ENCODE data around the gene TAF5L. TPM values are rescaled to one million over a fixed set of nuclear protein-coding genes. Genes with fewer than 3 reads are reported as not detected.
A peak's percentile ranks its signal among the peaks of the same experiment; 100 is the strongest.

TAF5L gene
- polyA plus RNA-seq (ENCODE audit: insufficient read length in 4 of 4): 10 to 100 TPM; 17.3 to 21.2 (median 19.5) TPM

DNA sequence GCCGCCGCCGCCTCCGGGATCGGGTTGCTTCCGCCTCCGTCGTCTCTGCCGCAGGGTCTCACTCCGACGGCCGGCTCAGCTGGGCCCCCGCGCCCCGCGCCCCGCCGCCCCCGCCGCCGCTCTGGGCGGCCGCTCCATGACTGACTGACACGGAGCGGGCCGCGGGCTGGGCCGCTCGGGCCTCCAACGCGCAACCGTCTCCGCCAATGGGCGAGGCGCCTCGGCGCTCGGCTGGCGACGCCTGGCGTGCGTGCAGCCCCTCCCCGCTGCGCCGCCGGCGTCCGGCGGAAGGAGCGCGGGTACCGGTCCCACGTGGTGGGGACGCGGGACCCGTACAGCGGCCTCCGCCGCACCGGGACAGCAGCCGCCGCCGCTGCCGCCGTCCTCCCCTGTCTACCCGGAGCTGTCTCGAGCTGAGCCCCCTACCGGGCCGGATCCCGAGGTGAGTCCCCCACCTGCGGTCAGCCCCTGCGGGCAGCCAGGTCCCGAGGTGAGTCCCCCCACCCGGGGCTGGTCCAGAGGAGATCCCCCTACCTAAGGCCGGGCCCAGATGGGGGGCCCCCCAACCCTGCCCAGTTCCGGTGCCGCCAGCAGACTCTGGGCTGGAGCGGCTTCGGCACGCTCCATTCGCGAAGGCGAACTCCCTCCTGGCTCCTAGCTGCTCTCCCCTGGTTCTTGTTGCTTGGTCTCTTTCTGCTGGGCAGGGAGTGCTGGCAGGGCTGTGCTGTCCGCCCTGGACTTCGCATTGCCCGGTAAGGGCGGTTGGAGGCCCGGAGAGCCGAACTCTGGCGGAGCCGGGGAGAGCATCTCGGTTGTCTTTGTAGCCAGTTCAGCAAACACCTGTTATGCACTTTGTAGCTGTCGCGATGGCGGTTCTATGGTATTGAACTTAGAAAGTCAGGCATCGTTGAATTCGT lies at the start of gene TAF5L, which contains the start of gene URB2:
TSS of gene TAF5L (minus strand) at position 208 of the 917 bp plus-strand sequence. CDS start 11,640 bp downstream, outside the sequence.
TSS of gene URB2 (plus strand) at position 333 of the 917 bp plus-strand sequence. CDS start 1,387 bp downstream, outside the sequence.
- DNase-seq (ENCODE audit: low read depth in 4 of 4, low spot score in 3 of 4): peak; percentile 73 to 86 (median 84)

DNA sequence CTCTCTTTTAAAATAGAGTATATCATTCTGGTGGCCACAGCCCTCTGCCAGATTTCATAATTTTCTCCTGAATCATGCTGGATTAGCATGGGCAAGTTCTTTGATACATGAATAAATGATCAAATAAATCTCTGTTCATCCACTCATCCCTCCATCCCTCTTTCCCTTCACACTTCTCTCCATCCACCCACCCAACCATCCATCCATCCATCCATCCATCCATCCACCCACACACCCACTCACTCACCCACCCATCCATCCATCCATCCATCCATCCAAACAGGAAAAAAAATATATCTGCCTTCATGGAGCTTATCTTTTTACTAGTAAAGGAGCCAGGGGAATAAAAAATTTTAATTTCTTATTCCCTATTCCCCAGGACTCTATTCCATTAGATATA lies 49.5 kb upstream of the TAF5L start:
- DNase-seq (ENCODE audit: low read depth in 4 of 4, low spot score in 3 of 4): no peak

DNA sequence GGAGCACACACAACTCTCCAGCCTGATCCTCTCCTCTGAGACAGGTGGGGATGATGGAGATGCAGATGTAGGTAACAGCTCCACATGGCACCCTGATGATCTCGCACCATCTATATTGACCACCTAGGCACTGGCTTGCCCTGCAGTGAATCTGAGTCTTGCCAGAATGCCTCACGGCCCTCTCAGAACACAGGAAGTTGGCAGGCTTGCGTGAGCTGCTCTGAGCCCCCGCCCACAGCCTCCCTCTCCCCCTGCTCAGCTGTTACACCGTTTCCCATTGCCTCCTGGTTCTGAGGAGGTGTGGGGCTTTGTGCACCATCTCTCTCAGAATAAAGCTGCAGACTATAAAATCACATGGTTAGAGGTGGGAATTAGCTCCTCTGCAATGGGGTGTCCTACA lies 48.1 kb upstream of the TAF5L start:
- DNase-seq (ENCODE audit: low read depth in 4 of 4, low spot score in 3 of 4): no peak

- no peak for DNase-seq (ENCODE audit: low read depth in 4 of 4, low spot score in 3 of 4)
These were observed 46.3 kb upstream of the TAF5L start for GRCh38 chr1:229672246-229672645.

- DNase-seq (ENCODE audit: low read depth in 4 of 4, low spot score in 3 of 4): no peak
These were observed 45.4 kb upstream of the TAF5L start for GRCh38 chr1:229671310-229671709.

DNA sequence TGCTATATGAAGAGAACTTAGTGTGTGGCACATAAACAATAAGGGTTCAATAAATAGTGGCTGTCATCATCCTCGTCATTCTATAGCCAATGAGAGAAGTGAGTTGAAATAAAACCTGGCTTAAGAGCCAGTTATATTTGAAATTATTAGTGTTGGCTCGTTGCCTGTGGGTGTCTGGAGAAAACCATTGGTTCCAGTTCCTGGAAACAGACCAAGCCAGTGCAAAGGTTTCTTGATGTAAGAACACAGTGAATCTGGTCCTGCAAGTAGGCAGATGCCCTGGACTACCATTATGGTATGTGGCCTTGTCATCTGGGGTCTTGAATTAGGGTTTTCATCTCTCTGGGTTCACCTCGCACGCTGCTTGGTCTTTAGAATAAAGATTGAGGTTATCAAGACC lies 43.4 kb upstream of the TAF5L start:
- DNase-seq (ENCODE audit: low read depth in 4 of 4, low spot score in 3 of 4): no peak

DNA sequence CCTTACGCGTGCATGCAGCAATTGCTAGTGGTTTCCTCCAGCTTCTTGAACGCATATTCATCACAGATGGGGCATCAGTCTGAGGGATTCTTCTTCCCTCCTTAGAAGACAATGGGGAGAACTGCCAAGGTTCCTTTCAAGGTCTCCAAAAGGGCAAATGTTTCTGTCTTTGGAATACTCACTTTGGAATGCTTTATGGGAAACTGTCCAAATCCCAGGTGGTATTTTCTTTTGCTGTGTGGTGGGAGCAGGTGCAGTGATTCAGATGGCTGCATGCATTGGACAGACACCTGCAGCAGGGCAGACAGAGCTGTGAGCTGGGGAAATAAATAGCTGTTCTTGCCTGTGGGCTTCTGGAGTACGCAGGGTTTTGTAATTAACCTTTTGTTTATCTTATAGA lies 40.7 kb upstream of the TAF5L start:
- no peak for DNase-seq (ENCODE audit: low read depth in 4 of 4, low spot score in 3 of 4)

GRCh38 chr1:229665912-229666558 lies 40.1 kb upstream of the TAF5L start:
- no peak for DNase-seq (ENCODE audit: low read depth in 4 of 4, low spot score in 3 of 4)

GRCh38 chr1:229664133-229664689 lies 38.3 kb upstream of the TAF5L start:
- DNase-seq (ENCODE audit: low read depth in 4 of 4, low spot score in 3 of 4): no peak

DNA sequence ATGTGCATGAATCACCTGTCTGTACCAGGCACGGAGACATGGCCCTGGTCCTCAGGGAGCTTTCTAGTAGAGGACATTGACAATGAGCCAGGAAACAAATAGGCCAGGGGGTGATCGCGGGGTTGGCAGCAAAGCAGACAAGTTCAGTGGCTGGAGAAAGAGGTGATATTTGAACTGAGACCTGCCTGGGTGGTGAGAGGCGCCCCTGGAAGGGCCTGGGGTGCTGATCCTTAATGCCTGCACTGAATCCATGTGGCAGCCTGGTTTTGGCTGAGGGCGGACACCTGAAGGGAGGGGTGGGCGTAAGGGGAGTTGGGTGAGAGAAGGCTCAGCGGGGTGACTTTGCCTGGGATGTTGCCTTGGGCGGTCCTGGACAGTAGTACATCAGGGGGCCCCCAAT lies 36.0 kb upstream of the TAF5L start:
- DNase-seq (ENCODE audit: low read depth in 4 of 4, low spot score in 3 of 4): no peak

DNA sequence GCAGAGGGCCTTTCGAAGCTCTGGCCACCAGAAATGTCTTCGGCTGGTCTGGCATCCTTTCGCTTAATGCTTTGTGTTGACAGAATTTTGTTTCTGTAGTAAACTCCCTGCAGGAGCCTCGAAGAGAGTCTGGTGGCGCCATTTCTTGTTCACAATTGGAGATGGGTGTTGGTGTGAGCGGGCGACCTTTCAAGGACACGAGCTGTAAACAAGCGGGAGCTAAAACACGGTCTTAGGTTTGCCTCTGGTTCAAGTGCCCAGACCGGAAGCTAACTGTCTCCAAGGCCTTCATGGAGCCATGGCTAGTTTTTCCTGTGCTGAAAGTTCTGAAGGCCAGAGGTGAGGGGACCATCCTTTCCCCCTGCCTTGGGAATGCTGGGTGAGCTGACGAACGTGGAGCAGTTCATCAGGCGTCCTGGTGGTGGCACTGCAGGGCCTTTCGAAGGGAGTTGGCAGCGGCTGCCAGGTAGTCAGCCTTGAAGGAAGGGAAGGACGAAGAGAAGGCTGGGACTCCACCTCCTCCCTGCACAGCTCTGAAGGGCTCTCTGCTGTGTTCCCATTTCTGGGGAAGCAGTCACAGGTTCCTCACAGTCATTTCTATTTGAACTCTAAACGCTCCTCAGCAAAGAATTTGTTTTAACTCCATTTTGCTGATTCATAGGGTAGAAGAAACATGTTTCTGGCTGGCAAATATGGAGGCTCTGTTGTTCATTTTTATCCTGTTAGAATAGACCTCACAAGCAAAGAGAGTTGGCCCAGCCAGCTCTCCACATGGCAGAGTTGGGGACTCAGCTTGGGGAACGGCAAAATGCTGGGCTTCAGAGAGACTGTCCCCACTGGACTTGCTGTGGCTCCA lies 35.3 kb upstream of the TAF5L start:
- peak; percentile 35 to 54 (median 44) for DNase-seq (ENCODE audit: low read depth in 4 of 4, low spot score in 3 of 4)

DNA sequence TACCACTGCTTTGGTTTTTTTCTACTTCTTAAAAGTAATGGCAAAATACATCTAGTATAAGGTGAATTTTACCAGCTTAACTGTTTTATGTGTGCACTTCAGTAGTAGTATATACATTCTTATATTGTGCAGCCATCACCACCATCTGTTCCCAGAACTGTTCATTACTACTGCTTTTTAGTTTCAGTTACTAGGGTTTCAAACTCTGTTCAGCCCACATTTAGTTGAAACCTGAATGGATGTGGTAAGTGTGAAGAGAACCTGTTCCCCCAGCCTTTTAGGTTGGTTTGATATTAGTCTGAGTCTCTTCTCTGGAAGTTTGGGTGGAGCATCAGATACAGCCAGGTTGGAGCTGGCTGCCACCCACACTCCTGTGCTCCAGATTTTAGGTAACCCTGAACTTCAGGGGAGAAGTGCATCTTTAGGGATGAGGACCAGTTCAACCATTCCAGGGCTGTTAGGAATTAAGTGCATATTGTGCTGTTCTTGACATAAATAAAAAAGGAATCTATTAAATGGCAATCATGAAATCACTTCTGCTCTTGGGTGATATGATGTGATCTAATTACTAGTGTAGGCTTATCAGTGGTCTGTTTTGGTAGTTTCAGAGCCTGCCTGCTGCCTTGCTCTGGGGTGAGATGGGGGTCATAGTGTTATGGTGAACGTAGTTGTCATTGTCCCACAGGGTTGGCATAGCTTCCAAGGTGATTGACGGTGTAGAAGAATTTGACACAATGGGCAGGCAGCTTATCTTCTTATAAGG lies 32.3 kb upstream of the TAF5L start:
- no peak for DNase-seq (ENCODE audit: low read depth in 4 of 4, low spot score in 3 of 4)

DNA sequence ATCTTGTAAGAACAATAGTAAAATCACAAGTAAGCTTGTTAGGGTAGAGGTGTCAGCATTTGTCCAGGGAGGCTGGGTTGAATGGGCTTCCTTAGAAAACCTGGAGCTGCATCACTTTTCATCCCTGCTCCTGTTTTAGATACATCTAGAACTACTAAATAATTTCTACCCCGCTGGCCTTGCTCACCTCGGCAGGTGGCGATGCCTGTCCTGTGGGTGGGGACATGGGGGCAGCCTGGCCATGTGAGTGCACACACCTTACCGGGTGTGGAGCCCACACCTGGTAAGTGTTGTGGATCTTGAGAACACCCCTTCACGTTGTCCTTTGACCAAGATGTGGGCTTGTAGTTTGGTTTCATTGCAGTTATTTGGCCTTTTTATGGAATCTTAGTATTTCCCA lies 29.9 kb upstream of the TAF5L start:
- no peak for DNase-seq (ENCODE audit: low read depth in 4 of 4, low spot score in 3 of 4)

- no peak for DNase-seq (ENCODE audit: low read depth in 4 of 4, low spot score in 3 of 4)
These were observed 27.5 kb upstream of the TAF5L start for GRCh38 chr1:229653420-229653819.

GRCh38 chr1:229651546-229651945 lies 25.6 kb upstream of the TAF5L start:
- no peak for DNase-seq (ENCODE audit: low read depth in 4 of 4, low spot score in 3 of 4)

DNA sequence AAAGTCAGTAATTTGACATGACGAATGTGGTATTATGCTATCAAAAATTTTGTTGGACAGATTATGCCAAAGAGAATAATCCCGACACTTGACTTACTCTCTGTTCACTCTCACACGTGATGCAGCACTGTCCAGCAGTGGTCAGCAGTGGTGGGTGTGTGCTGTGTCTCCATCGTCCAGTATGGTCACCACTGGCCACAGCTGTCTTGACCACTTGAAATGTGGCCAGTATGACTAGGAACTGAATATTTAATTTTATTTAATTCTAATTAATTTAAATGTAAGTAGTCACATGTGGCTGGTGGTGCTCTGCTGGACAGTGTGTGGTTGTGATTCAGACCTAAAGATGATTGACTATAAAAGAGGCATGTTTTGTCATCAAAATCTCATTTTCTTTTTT lies 24.1 kb upstream of the TAF5L start:
- no peak for DNase-seq (ENCODE audit: low read depth in 4 of 4, low spot score in 3 of 4)

DNA sequence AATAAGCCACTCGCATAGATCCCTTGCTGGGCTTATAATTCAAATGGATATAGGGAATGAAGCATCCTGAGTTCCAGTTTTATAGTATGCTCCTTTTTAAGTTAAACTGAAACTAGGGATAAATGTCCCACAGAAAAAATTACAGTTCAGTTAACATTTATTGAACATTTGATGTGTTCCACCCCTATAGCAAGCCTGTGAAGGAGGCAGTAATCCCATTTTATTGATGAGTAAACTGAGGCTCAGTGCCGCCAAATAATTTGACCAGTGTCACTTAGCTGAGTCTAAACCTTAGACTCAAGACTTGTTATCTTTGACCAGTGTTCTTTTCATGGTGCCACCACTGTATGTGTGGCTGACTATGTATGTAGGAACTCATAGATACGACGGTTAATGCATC lies 22.5 kb upstream of the TAF5L start:
- no peak for DNase-seq (ENCODE audit: low read depth in 4 of 4, low spot score in 3 of 4)

GRCh38 chr1:229645324-229645993 lies 19.5 kb upstream of the TAF5L start:
- DNase-seq (ENCODE audit: low read depth in 4 of 4, low spot score in 3 of 4): no peak

All from right renal pelvis (tissue), 4 donors.